SW 1271 (cell line): ENCODE measurements around the gene SLC22A23.

ENCODE experiments used
- DNase-seq, 2 experiments: peaks; one replicate each; lab custom pipeline; 2025; lab: John Stamatoyannopoulos, UW

The SLC22A23 gene, protein sequence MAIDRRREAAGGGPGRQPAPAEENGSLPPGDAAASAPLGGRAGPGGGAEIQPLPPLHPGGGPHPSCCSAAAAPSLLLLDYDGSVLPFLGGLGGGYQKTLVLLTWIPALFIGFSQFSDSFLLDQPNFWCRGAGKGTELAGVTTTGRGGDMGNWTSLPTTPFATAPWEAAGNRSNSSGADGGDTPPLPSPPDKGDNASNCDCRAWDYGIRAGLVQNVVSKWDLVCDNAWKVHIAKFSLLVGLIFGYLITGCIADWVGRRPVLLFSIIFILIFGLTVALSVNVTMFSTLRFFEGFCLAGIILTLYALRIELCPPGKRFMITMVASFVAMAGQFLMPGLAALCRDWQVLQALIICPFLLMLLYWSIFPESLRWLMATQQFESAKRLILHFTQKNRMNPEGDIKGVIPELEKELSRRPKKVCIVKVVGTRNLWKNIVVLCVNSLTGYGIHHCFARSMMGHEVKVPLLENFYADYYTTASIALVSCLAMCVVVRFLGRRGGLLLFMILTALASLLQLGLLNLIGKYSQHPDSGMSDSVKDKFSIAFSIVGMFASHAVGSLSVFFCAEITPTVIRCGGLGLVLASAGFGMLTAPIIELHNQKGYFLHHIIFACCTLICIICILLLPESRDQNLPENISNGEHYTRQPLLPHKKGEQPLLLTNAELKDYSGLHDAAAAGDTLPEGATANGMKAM

DNA sequence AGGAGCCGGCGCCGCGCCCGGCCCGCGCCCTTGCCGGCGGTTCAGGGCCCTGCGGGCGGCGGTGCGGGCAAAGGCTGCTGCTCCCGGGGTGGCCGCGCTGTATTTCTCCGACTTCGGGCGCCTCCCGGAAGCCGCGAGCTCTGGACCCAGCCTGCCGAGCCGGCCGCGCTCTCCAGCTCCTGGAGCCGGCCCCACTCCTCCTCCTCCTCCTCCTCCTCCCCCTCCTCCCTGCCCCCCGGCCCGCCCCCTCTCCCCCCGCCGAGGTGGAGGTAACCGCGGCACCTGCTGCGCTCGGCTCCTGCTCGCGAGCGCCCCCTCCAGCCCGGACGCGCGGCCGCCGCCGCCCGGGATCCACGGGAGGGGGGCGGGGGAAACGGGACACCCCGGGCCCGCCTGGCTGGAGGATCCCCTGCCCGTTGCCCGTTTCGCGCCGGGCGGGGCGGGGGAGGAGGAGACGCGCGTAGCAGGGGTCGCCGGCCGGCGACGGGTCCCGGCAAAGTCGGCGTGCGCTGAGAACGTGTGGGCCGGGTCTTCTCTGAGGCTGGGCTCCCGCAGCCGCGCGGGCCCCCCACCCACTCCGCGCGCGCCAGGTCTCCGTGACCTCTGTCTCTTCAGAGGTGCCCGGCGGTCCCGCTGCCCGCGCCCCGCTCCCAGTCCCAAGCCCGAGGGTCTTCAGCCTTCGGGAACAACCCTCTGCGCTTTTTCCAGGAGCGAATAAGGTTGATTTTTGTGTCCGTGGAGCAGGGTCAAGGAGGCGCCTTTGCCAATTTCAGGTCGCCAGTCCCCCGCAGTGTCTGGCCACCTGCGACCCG, at the start of gene SLC22A23:
TSS of gene SLC22A23 (minus strand) at position 153 of the 812 bp plus-strand sequence. CDS start 491 bp downstream, outside the sequence.
- peak in 1 of 2 experiments; percentile 66 for DNase-seq

DNA sequence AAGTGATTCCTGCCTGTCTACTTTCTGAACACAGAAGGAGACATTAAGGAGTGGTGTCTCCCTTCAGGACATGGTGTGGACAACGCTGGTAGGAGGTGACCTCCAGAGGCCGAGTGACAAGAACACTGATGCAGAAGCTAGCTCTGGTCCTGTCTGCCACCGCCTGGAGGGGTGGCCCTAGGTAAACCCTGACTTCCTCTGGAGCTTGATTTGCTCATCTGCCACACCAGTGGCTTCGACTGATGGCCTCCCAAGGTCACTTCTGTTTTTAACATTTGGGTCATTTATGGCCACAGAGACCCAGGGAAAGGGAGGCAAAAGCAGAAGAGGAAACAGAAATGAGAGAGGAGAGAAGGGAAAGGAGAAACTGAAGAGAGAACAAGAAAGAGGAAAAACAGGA, 49.4 kb upstream of the SLC22A23 start:
- no peak for DNase-seq

DNA sequence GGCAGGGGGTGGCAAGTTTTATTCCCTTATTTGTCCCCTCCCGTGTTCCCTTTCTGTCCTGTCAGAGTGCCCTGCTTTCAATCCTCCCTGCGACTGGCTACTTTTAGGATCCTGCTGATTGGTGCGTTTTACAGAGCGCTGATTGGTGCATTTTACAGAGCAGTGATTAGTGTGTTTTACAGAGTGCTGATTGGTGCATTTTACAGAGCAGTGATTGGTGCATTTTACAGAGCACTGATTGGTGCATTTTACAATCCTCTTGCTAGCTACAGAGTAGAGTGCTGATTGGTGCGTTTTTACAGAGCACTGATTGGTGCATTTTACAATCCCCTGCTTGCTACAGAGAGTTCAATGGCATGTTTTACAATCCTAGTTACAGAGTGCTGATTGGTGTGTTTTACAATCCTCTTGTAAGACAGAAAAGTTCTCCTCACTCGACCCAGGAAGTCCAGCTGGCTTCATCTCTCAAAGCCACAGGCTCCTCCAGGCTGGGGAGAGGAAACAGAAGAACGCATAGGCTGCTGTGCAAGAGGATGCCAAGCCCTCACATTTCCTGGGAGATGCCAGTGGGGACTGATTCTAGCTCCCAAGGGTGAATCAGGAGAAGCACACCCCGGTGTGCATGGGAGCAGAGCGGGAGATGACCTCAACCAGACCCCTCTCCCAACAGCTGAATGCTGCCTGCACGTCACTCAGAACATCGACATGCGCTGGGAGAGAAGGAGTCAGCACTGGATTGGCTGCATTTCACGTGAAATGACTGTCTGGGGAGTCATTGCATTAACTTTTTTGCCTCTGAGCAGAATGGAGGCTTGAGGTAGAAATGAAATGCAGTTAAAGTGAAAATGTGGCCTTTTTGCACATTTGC, 48.3 kb upstream of the SLC22A23 start:
- DNase-seq, result no peak

DNA sequence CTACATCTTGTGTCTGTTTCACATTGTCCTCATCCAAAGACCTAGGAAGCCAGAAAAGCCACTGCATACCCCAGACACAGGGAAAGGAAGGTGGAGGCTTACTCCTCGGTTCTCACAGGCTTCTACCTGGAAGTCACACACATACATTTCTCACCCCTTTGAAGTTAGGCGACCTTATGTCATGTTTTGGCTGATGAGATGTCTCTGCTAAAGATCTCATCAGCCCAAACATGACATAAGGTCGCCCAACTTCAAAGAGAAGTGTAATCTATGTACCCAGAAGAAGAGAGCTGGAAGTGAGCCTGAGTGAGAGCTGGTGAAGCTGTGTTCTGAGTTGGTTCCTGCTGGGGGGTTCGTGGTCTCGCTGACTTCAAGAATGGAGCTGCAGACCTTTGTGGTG, 47.5 kb upstream of the SLC22A23 start:
- no peak for DNase-seq

- DNase-seq, result no peak
Measured at GRCh38 chr6:3501826-3502500, 45.1 kb upstream of the SLC22A23 start.

DNA sequence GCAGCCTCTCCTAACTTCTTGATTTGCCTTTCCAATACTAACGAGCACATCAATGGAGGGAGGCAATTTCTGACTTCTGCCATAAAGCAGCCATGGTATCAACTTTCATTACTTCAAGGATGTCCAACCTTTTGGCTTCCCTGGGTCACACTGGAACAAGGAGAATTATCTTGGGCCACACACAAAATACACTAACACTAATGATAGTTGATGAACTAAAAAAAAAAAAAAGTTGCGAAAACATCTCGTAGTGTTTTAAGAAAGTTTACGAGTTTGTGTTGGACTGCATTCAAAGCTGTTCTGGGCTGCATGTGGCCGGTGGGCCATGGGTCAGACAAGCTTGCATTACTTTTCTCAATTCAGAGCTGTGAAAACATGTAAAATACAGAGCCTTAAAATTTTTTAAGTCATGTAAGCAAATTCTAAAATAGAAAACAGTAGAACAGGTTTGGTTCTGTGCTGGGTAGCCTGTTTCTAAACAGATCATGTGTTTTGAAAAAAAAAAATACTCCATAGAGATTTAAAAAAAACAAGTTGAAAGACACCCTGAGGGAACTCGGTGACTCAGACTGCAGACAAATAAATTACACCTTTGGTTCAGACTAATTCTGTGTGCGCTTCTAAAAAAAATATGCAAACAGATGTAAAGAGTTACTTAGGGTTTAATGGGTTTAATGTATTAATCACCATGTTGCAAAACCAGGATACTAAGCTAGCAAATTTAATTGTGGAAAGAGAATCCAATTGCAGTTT, 43.6 kb upstream of the SLC22A23 start:
- DNase-seq, result no peak

GRCh38 chr6:3499603-3500002, 42.8 kb upstream of the SLC22A23 start:
- no peak for DNase-seq

- DNase-seq, result no peak
Measured at GRCh38 chr6:3496395-3496794, 39.5 kb upstream of the SLC22A23 start.

DNA sequence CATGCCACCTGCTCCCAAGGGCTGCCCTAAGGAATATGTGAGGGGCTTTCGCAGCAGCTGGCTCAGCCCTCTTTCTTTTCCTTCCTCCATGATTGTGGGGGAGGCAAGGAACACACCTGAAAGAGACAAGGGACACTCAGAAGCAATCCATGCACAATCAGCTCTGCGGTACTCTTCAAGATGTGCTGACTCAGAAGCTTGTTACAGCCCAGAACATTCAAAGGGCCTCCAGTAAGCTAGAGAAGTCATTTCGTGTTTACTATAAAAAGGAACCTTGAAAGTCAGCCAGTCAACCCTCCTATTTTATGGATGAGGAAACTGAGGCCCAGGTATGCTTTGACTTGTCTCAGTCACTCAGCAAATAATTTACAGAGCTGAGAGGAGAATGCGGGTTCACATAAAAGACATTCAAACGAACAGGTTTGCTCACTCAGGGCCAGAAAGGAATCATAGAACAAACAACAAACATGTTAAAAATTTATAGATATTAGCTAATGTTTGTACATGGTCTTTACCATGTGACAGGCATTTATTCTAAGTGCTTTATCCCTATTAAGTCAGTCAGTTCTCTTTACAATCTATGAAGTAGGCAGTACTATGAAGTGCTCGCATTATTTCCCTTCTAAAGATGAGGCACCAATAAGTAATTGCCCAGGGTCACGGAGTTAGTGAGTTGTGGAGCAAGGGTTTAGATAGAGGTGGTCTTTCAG, 37.7 kb upstream of the SLC22A23 start:
- no peak for DNase-seq

DNA sequence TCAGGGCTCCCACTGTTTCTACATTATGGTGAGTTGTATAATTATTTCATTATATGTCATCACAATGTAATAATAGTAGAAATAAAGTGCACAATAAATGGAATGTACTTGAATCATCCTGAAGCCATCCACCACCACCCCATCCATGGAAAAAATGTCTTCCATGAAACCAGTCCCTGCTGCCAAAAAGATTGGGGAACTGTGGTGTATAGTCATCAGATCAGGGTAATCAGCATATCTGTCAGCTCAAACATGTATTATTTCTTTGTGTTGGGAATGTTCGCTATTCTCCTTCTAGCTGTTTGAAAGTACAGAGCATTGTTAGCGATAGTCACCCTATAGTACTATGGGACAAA, 33.8 kb upstream of the SLC22A23 start:
- no peak for DNase-seq

GRCh38 chr6:3489961-3490624, 33.2 kb upstream of the SLC22A23 start:
- DNase-seq, result no peak

DNA sequence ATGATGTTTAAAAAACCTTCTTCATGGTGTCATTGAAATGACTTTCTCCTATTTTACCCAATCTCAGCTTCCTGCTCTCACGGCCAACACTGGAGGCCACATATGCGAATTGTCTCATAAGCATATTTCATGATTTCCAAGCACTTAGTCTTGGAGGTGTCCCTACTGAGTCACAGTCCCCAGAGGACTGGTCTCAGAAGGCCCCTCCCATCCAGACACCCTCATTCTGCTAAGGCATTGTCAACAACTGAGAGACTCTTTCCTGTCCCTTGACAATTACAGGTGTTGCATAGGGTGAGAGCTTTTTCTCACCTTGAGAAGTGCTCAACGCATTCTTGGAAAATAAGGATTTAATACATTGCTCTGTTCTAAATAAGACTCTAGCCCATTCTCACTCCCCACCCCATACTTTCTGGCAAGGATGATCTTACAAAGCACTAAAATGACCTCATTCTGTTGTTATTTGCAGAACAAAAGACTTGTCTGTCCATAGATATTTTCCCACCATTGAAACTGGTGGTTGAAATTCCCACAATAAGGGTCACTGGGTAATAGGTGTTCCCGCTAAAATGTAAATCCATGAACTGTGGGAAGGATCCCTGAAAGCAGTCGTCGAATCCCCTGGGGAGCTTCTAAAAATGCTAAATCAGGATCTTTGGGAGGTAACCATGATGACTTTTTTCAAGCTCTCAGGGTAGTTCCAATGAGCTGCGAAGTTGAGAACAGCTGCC, 32.3 kb upstream of the SLC22A23 start:
- no peak for DNase-seq

DNA sequence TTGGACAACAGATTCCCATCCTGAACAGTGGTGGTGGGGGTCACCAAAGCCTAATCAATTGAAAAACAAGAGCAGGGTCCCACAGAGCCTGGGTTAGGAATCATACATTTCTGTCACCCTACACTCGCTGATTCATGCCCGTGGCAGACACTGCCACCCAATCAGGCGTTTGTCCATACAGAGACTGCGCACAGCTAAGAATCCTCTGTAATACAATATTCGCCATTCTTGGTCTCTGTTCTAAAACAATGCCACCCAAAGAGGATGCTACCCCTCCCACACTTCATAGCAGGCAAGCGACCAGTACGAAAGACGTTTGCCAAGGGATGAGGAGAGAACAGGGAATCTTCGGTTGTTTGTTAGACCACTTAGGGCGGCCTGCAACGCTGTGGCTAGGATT, 28.1 kb upstream of the SLC22A23 start:
- DNase-seq, result no peak

DNA sequence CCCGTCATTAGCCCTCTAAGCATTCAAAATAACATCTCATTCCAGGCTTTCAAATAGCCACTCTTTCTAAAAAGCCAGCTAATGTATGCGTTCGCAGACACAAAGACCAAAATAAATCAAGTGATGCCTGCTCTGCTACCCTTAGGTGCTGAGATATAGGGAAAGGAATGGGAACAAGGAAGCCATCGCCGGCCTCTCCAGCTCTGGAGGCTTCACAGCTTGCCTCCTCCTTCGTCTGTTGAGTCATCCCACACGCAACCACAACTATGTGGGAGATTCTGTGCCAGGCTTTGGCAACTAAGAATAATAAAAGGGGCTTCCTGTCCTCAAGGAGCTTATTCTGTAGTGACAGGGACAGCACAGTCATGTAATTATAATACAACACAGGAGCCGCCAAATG, 27.3 kb upstream of the SLC22A23 start:
- DNase-seq, result peak in 1 of 2 experiments; percentile 22

- DNase-seq, result no peak
Measured at GRCh38 chr6:3483675-3484074, 26.8 kb upstream of the SLC22A23 start.

GRCh38 chr6:3482869-3483268, 26.0 kb upstream of the SLC22A23 start:
- no peak for DNase-seq

DNA sequence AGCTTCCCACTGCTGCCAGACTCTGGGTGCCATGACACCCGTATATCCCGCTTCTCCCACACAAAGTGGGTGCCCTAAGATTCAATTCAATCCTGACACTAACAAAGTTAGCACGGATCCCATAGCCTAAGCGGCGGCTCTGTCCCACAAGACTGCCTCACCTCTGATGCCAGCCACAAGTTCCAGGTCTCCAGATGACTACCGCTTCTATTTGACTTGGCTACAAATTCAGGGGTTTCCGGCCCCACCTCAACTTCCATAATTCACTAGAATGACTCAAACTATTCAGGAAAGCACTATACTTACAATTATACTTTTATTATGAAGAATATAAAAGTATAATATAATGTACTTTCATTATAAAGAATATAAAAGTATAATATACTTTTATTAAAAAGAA, 24.8 kb upstream of the SLC22A23 start:
- DNase-seq, result no peak

- no peak for DNase-seq
Measured at GRCh38 chr6:3480009-3480408, 23.2 kb upstream of the SLC22A23 start.
